HL-60 (cell line): ENCODE data around the gene EP400.

Experiments used
- DNase-seq, 2 experiments: peaks; one replicate each; pipeline ENCODE4 v3.0.0-alpha.2; 2010 to 2020; ENCODE audit warnings: low read depth in 1 of 2, low spot score in 1 of 2
- H3K27ac ChIP-seq: fragments of 250-450 bp; sonication (Bioruptor Pico); replicated peaks from 2 replicates; pipeline ENCODE4 v1.5.1; 2020; ENCODE audit warnings: mild to moderate bottlenecking, moderate library complexity
- H3K27me3 ChIP-seq: fragments of 250-450 bp; sonication (Bioruptor Pico); 2 replicates; pipeline ENCODE4 v1.5.1; 2021; ENCODE audit warnings: mild to moderate bottlenecking, moderate library complexity; ENCODE audit not compliant: insufficient read depth, poor library complexity, severe bottlenecking
- H3K4me3 ChIP-seq: replicated peaks from 2 replicates; pipeline ENCODE4 v1.5.1; 2011; ENCODE audit warnings: mild to moderate bottlenecking, control low read depth, low read length; ENCODE audit not compliant: insufficient read depth
- CTCF ChIP-seq: IDR thresholded peaks from one replicate; pipeline ENCODE4 v1.5.1; 2011; ENCODE audit warnings: low read length, control low read depth, inconsistent platforms; ENCODE audit not compliant: insufficient read depth
- GABPA ChIP-seq: IDR thresholded peaks from 2 replicates; pipeline ENCODE4 v1.6.1; 2012; ENCODE audit warnings: low read depth
- POLR2AphosphoS5 ChIP-seq: IDR thresholded peaks from 2 replicates; pipeline ENCODE4 v1.6.1; 2012; ENCODE audit warnings: low read depth
- REST ChIP-seq: IDR thresholded peaks from 2 replicates; pipeline ENCODE4 v1.6.1; 2012; ENCODE audit warnings: low read depth; ENCODE audit not compliant: insufficient replicate concordance
- SPI1 ChIP-seq: IDR thresholded peaks from 2 replicates; pipeline ENCODE4 v1.6.1; 2012; ENCODE audit warnings: low read depth, mild to moderate bottlenecking, borderline replicate concordance

Gene EP400

GRCh38 chr12:132043770-132044467, 94.2 kb downstream of the EP400 start:
- TF ChIP-seq REST, result no peak
- TF ChIP-seq POLR2AphosphoS5, result no peak
- no peak for TF ChIP-seq GABPA
- no peak for TF ChIP-seq SPI1
- TF ChIP-seq CTCF, result no peak
- Histone ChIP-seq H3K4me3 (no peak overlapping the region), H3K27ac (no peak overlapping the region), H3K27me3 (no peaks in the 10 kb centered on the region)
- DNase-seq, result no peak

GRCh38 chr12:132044661-132045412, 95.1 kb downstream of the EP400 start:
- Histone ChIP-seq H3K27ac (no peak overlapping the region), H3K27me3 (no peaks in the 10 kb centered on the region), H3K4me3 (no peak overlapping the region)
- no peak for DNase-seq
- TF ChIP-seq CTCF (no peak), SPI1 (no peak), GABPA (no peak), POLR2AphosphoS5 (no peak), REST (no peak)

- TF ChIP-seq REST, result no peak
- TF ChIP-seq CTCF, result no peak
- TF ChIP-seq POLR2AphosphoS5, result no peak
- TF ChIP-seq GABPA, result no peak
- no peak for TF ChIP-seq SPI1
- Histone ChIP-seq H3K4me3 (no peak overlapping the region), H3K27ac (no peak overlapping the region), H3K27me3 (no peaks in the 10 kb centered on the region)
- DNase-seq, result no peak
These were observed 96.0 kb downstream of the EP400 start for GRCh38 chr12:132045751-132046150.
